Retinal pigment epithelial cell (primary cell): ENCODE results near the gene HOXD13.

Experiments used
- DNase-seq: peaks from one replicate; pipeline ENCODE4 v3.0.0-alpha.2; 2010; ENCODE audit warnings: low read depth
- H3K4me3 ChIP-seq: 2 replicates; pipeline ENCODE4 v1.5.1; 2011; ENCODE audit warnings: mild to moderate bottlenecking, low read length, control low read depth, moderate library complexity
- CTCF ChIP-seq: conservative IDR thresholded peaks from 2 replicates; pipeline ENCODE4 v1.5.1; 2011; ENCODE audit warnings: low read depth, low read length, control low read depth, inconsistent platforms

Gene HOXD13

GRCh38 chr2:176096986-176097819 is 4.7 kb downstream of the HOXD13 start:
- TF ChIP-seq CTCF, result peak; percentile 85
- DNase-seq, result no peak
- peak overlapping the region; percentile 37 for H3K4me3 ChIP-seq

GRCh38 chr2:176097820-176098365 is 5.4 kb downstream of the HOXD13 start:
- no peak overlapping the region for H3K4me3 ChIP-seq
- no peak for DNase-seq

GRCh38 chr2:176098366-176099158 is 6.0 kb downstream of the HOXD13 start:
- no peak for TF ChIP-seq CTCF
- no peak overlapping the region for H3K4me3 ChIP-seq

More at GRCh38 chr2:176097820-176098365, 5.4 kb downstream of the HOXD13 start:
- no peak for TF ChIP-seq CTCF

GRCh38 chr2:176099159-176099727 is 6.7 kb downstream of the HOXD13 start:
- no peak for DNase-seq
- no peak overlapping the region for H3K4me3 ChIP-seq
- no peak for TF ChIP-seq CTCF

More at GRCh38 chr2:176098366-176099158, 6.0 kb downstream of the HOXD13 start:
- DNase-seq, result no peak

- no peak for DNase-seq
- H3K4me3 ChIP-seq, result no peak within 1 kb of the TSS
- TF ChIP-seq CTCF, result no peak
Measured at GRCh38 chr2:176099728-176100546, 7.4 kb downstream of the HOXD13 start, which contains the start of gene HOXD12. TSS of gene HOXD12 (plus strand) at chr2:176099795. CDS start at chr2:176099802, 7 bp downstream.

GRCh38 chr2:176100547-176101140 is 8.1 kb downstream of the HOXD13 start:
- no peak for TF ChIP-seq CTCF
- DNase-seq, result no peak
- no peak overlapping the region for H3K4me3 ChIP-seq
